ENCODE measurements around the gene CLASP1.

DNA sequence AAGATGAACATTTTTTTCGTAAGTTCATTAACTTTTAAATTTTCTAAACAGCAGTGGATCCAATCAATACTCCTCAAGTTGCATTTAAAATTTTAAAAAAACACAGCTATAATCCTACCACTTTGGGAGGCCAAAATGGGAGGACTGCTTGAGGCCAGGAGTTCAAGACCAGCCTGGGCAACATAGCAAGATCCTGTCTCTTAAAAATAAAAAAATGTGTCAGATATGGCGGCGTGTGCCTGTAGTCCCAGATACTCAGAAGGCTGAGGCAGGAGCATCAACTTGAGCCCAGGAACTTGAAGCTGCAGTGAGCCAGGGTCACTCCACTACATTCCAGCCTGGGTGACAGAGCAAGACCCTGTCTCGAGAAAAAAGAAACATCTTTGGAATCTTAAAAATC is 178.3 kb downstream of the CLASP1 start:
- TF ChIP-seq, protein P1, sequence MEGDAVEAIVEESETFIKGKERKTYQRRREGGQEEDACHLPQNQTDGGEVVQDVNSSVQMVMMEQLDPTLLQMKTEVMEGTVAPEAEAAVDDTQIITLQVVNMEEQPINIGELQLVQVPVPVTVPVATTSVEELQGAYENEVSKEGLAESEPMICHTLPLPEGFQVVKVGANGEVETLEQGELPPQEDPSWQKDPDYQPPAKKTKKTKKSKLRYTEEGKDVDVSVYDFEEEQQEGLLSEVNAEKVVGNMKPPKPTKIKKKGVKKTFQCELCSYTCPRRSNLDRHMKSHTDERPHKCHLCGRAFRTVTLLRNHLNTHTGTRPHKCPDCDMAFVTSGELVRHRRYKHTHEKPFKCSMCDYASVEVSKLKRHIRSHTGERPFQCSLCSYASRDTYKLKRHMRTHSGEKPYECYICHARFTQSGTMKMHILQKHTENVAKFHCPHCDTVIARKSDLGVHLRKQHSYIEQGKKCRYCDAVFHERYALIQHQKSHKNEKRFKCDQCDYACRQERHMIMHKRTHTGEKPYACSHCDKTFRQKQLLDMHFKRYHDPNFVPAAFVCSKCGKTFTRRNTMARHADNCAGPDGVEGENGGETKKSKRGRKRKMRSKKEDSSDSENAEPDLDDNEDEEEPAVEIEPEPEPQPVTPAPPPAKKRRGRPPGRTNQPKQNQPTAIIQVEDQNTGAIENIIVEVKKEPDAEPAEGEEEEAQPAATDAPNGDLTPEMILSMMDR (IDR thresholded peaks at IDR 0.05; ENCODE audit: poor library complexity) = no peak
- no peak for TF ChIP-seq EZH2 (IDR thresholded peaks at IDR 0.05; ENCODE audit: borderline replicate concordance)
- no peak for TF ChIP-seq EZH2phosphoT487 (IDR thresholded peaks at IDR 0.05; ENCODE audit: low read depth, severe bottlenecking, unreplicated experiment)

Measured in hepatocyte (in vitro differentiated cells).